GDM1 (cell line): ENCODE measurements around the gene FOXD4L6.
"Not testable (repeated sequence)": the region's sequence is repeated elsewhere in the genome, so short reads cannot be mapped to it uniquely, and the experiment has no call there.

Experiments
- DNase-seq: peaks from one replicate; lab custom pipeline; 2025; lab: John Stamatoyannopoulos, UW

FOXD4L6 gene

GRCh38 chr9:41098759-41099158, 29.7 kb downstream of the FOXD4L6 start:
- not testable (repeated sequence) for DNase-seq

- DNase-seq, result not testable (repeated sequence)
Observed at GRCh38 chr9:41095060-41095459, 33.4 kb downstream of the FOXD4L6 start.

- DNase-seq, result not testable (repeated sequence)
Observed at GRCh38 chr9:41094010-41094773, 34.3 kb downstream of the FOXD4L6 start.

DNA sequence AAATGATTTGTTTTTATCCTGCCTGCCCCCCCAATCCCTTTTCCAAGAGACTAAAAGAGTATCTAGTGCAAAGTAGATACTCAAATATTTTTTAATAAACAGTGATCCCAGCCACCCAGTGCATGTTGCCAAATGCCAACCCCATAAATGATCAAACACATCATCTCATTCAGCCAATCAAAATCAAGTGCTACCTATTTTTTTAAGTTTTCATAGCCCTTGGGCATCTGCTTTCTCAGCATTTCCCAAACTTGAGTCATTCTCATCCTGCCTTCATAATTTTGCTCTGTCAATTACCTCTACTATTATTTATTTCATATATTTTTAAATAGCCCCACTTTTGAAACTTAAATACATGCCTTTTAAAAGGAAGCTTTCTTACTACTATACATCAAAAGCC, 37.6 kb downstream of the FOXD4L6 start:
- not testable (repeated sequence) for DNase-seq

GRCh38 chr9:41090386-41090785, 38.1 kb downstream of the FOXD4L6 start:
- not testable (repeated sequence) for DNase-seq

- not testable (repeated sequence) for DNase-seq
Observed at GRCh38 chr9:41088450-41089059, 39.9 kb downstream of the FOXD4L6 start.

- DNase-seq, result not testable (repeated sequence)
Observed at GRCh38 chr9:41087929-41088328, 40.6 kb downstream of the FOXD4L6 start.

DNA sequence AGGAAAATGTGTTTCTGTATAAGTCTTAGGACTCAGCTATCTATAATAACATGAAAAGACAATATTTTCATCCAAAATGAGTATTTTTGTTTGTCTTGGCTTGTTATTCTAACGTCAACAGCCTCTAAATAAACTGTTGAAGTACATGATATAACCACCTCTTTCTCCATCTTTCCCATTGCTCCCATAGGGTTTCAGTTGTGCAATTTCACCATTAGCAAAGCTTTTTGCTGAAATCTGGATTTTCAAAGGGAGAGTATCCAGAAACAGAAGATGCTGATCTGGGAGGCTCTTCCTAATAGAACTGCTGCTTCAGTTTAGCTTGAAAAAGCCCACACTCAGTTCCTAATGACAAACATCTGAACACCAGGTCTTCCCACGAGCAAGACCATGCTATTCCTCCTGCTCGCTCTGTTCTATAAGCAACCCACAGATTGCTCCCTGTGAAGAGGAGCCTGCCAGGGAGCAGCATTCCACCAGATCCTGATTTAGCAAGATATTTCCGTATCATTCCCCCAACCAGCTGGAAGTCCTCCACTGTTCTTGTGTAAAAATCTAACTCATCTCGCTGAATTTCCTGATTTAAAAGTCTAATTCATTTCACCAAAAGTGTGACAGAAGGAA, 41.2 kb downstream of the FOXD4L6 start:
- not testable (repeated sequence) for DNase-seq

DNA sequence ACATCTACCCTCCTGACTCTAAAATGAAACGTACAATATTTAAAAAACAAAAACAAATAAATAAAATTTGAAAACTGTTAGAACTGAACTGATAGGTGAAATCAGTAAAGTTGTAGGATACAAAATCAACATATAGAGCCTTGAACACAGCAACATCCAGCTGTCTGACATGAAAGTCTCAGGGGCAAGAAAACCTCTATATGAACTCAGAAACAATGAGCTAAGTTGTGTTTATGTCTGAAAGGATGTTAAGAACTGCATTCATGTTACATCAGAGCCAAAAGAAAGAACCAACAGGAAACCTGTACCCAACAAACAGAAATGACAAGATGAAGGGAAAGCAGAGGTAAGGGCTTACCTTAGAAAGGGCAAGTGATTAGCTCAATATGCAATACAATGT, 41.8 kb downstream of the FOXD4L6 start:
- DNase-seq, result not testable (repeated sequence)

DNA sequence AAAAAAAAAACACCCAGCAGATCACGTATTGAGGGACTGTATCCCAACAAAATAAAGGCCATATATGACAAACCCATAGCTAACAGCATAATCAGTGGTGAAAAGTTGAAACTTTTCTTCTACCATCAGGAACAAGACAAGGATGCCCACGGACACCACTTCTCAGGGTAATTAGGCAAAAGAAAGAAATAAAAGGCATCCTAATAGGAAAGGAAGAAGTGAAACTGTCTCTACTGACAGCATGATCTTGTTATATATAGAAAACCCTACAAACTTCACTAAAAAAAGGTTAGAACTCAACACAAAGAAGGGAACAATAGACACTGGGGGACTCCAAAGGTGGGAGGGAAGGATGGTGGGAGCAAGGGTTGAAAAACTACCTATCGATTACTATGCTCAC, 42.3 kb downstream of the FOXD4L6 start:
- DNase-seq, result not testable (repeated sequence)

DNA sequence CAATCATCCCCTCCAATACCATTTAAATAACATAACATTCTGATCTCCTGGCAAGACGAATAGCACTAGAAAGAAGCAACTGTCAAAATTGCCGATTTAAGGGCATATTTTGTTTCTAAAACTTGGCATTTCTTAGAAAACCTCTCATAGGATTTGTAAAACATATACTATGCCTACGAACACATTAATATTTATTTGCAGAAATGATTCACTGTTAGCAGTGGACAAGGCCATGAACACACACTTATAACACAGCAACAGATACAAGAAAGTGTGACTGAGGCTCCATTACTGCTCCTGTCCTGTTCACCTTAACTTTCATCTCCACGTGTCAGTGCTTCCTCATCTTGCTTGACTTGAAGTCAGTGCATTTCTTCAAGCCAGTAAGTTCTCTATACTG, 46.1 kb downstream of the FOXD4L6 start:
- not testable (repeated sequence) for DNase-seq

DNA sequence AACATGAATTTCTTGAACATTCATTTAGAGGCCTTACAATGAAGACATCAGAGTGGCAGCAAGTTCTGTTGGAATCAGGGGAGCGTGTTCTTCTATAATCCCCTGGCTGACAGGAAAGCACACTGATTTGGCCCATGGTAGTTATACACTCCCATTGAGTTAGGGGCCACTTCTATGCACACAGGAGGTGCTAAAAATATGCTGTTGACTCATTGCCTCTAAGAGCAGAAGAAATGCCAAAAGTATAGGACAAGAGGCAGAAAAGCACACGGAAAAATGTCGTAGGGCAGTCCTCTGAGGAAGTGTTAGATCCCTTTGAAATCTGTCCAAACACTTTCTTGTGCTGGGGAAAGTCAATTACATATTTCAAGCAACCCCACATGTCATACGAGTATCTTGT, 49.0 kb downstream of the FOXD4L6 start:
- DNase-seq, result not testable (repeated sequence)

DNA sequence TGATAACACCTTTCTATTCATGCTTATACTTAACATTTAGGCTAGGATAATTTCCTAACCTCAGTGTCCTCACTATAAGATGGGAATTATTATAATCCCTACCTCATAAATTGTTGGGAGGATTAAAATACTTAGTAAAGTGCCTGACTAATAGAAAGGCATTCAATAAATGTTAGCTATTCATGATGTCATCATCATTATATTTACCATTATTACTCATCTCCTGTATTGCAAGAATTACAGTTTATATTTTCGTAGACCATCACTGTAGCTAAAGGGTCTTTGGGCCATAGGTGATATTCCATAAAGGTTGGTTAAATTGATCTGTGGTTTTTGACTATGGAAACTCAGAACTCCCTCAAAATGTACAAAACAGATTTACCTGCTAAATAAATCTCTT, 50.9 kb downstream of the FOXD4L6 start:
- DNase-seq, result not testable (repeated sequence)
